Measurements from ENCODE around the gene ERAP2.
A peak's percentile ranks its signal among the peaks of the same experiment; 100 is the strongest.

ERAP2 gene

DNA sequence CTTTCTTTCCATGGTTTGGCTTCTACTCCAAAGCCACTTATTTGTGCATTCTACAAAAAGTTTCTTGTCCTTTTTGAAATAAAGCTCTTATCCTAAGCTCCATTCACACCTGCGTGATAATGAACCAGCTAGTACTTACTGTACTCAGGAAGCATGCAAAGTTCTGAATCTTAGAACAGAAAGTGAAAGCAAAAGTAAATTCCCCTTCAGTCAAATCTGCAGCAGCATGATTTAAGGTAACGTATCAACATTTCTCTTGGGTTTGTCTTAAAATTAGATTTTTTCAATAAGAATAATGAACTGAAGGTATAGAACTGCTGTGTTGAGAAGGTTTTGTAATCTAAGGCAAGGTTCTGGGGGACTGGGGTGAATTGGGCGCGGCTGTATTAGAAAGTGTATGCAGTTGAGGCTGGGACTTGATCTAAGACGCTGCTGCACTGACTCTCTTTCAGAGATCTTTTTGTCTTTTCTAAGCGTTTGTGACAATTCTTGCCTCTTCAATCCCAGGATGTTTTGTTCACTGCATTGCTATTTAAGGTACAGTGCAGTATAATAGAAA, at the start of gene ERAP2:
Gene ERAP2 (plus strand): TSS at position 209 of the 559 bp plus-strand sequence. CDS start 3,186 bp downstream, outside the sequence.
- intact Hi-C loops (cut with DNase I; ENCODE audit: low total_unique reads) = loop anchor here (2.0 kb wide), 1 partner anchor 58 kb away; no protein-coding TSS in a partner anchor
- H3K9me3 ChIP-seq = no peaks in the 10 kb centered on the region
- peak within 1 kb of the TSS; percentile 58 to 71 for H3K4me3 ChIP-seq
- TF ChIP-seq, protein P1, sequence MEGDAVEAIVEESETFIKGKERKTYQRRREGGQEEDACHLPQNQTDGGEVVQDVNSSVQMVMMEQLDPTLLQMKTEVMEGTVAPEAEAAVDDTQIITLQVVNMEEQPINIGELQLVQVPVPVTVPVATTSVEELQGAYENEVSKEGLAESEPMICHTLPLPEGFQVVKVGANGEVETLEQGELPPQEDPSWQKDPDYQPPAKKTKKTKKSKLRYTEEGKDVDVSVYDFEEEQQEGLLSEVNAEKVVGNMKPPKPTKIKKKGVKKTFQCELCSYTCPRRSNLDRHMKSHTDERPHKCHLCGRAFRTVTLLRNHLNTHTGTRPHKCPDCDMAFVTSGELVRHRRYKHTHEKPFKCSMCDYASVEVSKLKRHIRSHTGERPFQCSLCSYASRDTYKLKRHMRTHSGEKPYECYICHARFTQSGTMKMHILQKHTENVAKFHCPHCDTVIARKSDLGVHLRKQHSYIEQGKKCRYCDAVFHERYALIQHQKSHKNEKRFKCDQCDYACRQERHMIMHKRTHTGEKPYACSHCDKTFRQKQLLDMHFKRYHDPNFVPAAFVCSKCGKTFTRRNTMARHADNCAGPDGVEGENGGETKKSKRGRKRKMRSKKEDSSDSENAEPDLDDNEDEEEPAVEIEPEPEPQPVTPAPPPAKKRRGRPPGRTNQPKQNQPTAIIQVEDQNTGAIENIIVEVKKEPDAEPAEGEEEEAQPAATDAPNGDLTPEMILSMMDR (IDR thresholded peaks at IDR 0.05) = no peak
- H3K4me1 ChIP-seq = peaks cover 0 to 18% (median 0%) of the 10 kb centered on the region in 4 donors
- DNase-seq = no peak
- peak within 1 kb of the TSS; percentile 65 to 67 for H3K27ac ChIP-seq
- peaks cover 0 to 4% (median 4%) of the 10 kb centered on the region in 3 donors for H3K36me3 ChIP-seq
- H3K27me3 ChIP-seq = no peaks in the 10 kb centered on the region

DNA sequence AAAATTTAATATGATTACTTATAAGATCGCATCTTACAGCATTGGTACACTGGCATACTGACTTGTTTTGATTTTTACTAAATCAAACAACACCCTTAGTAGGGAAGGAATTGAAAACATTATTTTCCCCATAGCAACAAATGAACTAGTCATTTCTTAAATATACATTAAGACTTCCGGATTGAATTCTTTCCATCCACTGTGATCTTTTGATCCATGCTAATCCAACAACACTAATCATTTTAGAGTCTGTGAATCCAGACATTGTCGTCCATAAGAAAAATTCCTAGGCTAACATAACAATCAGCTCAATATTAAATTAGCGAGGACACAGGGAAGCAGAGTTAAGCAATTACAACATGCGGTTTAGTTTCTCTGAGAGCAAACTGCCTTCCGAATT, 47.0 kb upstream of the ERAP2 start:
- Histone ChIP-seq H3K36me3 (no peaks in the 10 kb centered on the region), H3K4me1 (no peaks in the 10 kb centered on the region), H3K27ac (no peak overlapping the region), H3K27me3 (no peaks in the 10 kb centered on the region), H3K9me3 (no peaks in the 10 kb centered on the region), H3K4me3 (no peak overlapping the region)
- TF ChIP-seq, protein P1 (IDR thresholded peaks at IDR 0.05) = no peak
- intact Hi-C loops (cut with DNase I; ENCODE audit: low total_unique reads) = no loop called here
- no peak for DNase-seq

- H3K9me3 ChIP-seq = no peaks in the 10 kb centered on the region
- no peak overlapping the region for H3K27ac ChIP-seq
- TF ChIP-seq, protein P1 (IDR thresholded peaks at IDR 0.05) = no peak
- DNase-seq = no peak
- no peak overlapping the region for H3K4me3 ChIP-seq
- no peaks in the 10 kb centered on the region for H3K27me3 ChIP-seq
- intact Hi-C loops (cut with DNase I; ENCODE audit: low total_unique reads) = no loop called here
- no peaks in the 10 kb centered on the region for H3K36me3 ChIP-seq
- H3K4me1 ChIP-seq = no peaks in the 10 kb centered on the region
Observed at GRCh38 chr5:96834016-96834415, 42.3 kb upstream of the ERAP2 start.

GRCh38 chr5:96835791-96836191, 40.5 kb upstream of the ERAP2 start:
- TF ChIP-seq, protein P1 (IDR thresholded peaks at IDR 0.05) = no peak

DNA sequence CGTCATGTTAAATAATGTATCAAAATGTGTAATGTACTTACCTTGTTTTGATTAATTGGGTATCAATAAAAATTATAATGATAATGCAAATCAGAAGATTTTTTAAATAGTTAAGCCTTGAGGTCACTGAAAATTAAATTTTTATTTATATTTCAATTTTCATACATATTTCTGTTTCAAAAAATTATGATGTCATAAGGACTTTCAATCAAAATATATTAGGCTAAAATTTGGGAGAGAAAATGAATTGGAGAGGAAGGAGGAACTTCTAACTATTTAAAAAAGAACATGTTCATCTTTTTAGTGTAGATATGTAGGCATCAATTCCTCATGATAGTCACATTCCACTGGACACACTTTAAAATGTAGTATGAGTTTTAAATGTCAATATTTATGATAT, 39.5 kb upstream of the ERAP2 start:
- TF ChIP-seq, protein P1 (IDR thresholded peaks at IDR 0.05) = no peak
- intact Hi-C loops (cut with DNase I; ENCODE audit: low total_unique reads) = no loop called here
- no peak for DNase-seq
- Histone ChIP-seq H3K27ac (no peak overlapping the region), H3K27me3 (no peaks in the 10 kb centered on the region), H3K4me3 (no peak overlapping the region), H3K36me3 (no peaks in the 10 kb centered on the region), H3K4me1 (no peaks in the 10 kb centered on the region), H3K9me3 (no peaks in the 10 kb centered on the region)

More at GRCh38 chr5:96835791-96836191, 40.5 kb upstream of the ERAP2 start:
- no peak overlapping the region for H3K27ac ChIP-seq
- no peaks in the 10 kb centered on the region for H3K27me3 ChIP-seq
- H3K9me3 ChIP-seq = no peaks in the 10 kb centered on the region
- DNase-seq = no peak
- no peaks in the 10 kb centered on the region for H3K36me3 ChIP-seq
- intact Hi-C loops (cut with DNase I; ENCODE audit: low total_unique reads) = no loop called here
- no peak overlapping the region for H3K4me3 ChIP-seq
- H3K4me1 ChIP-seq = no peaks in the 10 kb centered on the region
